Liver (tissue), 9 donors: ENCODE results near the gene PHETA2. TPM values are rescaled to one million over a fixed set of nuclear protein-coding genes. Genes with fewer than 3 reads are reported as not detected.

Experiments used
- DNase-seq: peaks from one replicate; pipeline ENCODE4 v3.0.0-alpha.2; 2017; ENCODE audit warnings: low spot score
- H3K27ac ChIP-seq, 2 donors: one replicate each; pipeline ENCODE4 v1.7.0; 2013; ENCODE audit warnings: inconsistent platforms in 2 of 2, low read length in 2 of 2, control low read depth in 1 of 2, low read depth in 1 of 2, mild to moderate bottlenecking in 1 of 2
- H3K27me3 ChIP-seq, 4 donors: one replicate each; pipeline versions ENCODE4 v1.6.1 to v1.7.0; 2013; ENCODE audit warnings: low read length in 3 of 4, inconsistent platforms in 1 of 4, mild to moderate bottlenecking in 1 of 4, moderate library complexity in 1 of 4; ENCODE audit not compliant: control insufficient read depth in 4 of 4, insufficient read depth in 4 of 4
- H3K36me3 ChIP-seq, 4 donors: one replicate each; pipeline versions ENCODE4 v1.6.1 to v1.7.0; 2013; ENCODE audit warnings: low read length in 3 of 4, mild to moderate bottlenecking in 3 of 4, low read depth in 1 of 4, moderate library complexity in 1 of 4; ENCODE audit not compliant: control insufficient read depth in 4 of 4, insufficient read depth in 3 of 4
- H3K4me1 ChIP-seq, 4 donors: one replicate each; pipeline versions ENCODE4 v1.6.1 to v1.7.0; 2013; ENCODE audit warnings: low read length in 3 of 4, mild to moderate bottlenecking in 3 of 4, moderate library complexity in 1 of 4; ENCODE audit not compliant: control insufficient read depth in 4 of 4, insufficient read depth in 4 of 4
- H3K4me3 ChIP-seq, 3 donors: one replicate each; pipeline versions ENCODE4 v1.6.1 to v1.7.0; 2013; ENCODE audit warnings: low read length in 3 of 3, control low read depth in 1 of 3, low read depth in 1 of 3, mild to moderate bottlenecking in 1 of 3
- H3K9ac ChIP-seq, 2 donors: one replicate each; pipeline ENCODE4 v1.7.0; 2013; ENCODE audit warnings: low read length in 2 of 2, mild to moderate bottlenecking in 2 of 2, moderate library complexity in 2 of 2, control low read depth in 1 of 2, low read depth in 1 of 2
- H3K9me3 ChIP-seq, 4 donors: one replicate each; pipeline versions ENCODE4 v1.6.1 to v1.7.0; 2013; ENCODE audit warnings: low read length in 3 of 4; ENCODE audit not compliant: control insufficient read depth in 4 of 4
- ATF3 ChIP-seq: IDR thresholded peaks from 2 replicates; pipeline ENCODE4 v1.6.1; 2016; ENCODE audit warnings: antibody characterized with exemption
- CTCF ChIP-seq: fragments of 150-350 bp; IDR thresholded peaks from 2 replicates; pipeline ENCODE4 v1.5.1; 2017; ENCODE audit warnings: improper control_type of control experiment, low read depth, low read length; ENCODE audit not compliant: missing input control
- EGR1 ChIP-seq, 2 donors: IDR thresholded peaks; 2 replicates each; pipeline ENCODE4 v1.6.1; 2016 to 2018; ENCODE audit warnings: antibody characterized with exemption in 2 of 2, low read depth in 2 of 2
- FOXA1 ChIP-seq: IDR thresholded peaks from 2 replicates; pipeline ENCODE4 v1.6.1; 2016; ENCODE audit warnings: antibody characterized with exemption
- FOXA2 ChIP-seq: IDR thresholded peaks from 2 replicates; pipeline ENCODE4 v1.6.1; 2016; ENCODE audit warnings: antibody characterized with exemption
- GABPA ChIP-seq, 2 donors: IDR thresholded peaks in 1 of 2; conservative IDR thresholded peaks in 1 of 2; 2 replicates each; pipeline ENCODE4 v1.6.1; 2016; ENCODE audit warnings: antibody characterized with exemption in 2 of 2, mild to moderate bottlenecking in 1 of 2, moderate library complexity in 1 of 2
- HNF4A ChIP-seq, 2 donors: conservative IDR thresholded peaks; 2 replicates each; pipeline ENCODE4 v1.6.1; 2016; ENCODE audit warnings: antibody characterized with exemption in 2 of 2, mild to moderate bottlenecking in 2 of 2
- HNF4G ChIP-seq: IDR thresholded peaks from 2 replicates; pipeline ENCODE4 v1.6.1; 2016; ENCODE audit warnings: antibody characterized with exemption
- JUND ChIP-seq, 2 donors: IDR thresholded peaks; 2 replicates each; pipeline ENCODE4 v1.6.1; 2016; ENCODE audit warnings: antibody characterized with exemption in 2 of 2
- MAX ChIP-seq: IDR thresholded peaks from 2 replicates; pipeline ENCODE4 v1.6.1; 2016; ENCODE audit warnings: antibody characterized with exemption
- NR2F2 ChIP-seq: IDR thresholded peaks from 2 replicates; pipeline ENCODE4 v1.6.1; 2016; ENCODE audit warnings: antibody characterized with exemption
- RAD21 ChIP-seq, 2 donors: IDR thresholded peaks; 2 replicates each; pipeline ENCODE4 v1.6.1; 2016; ENCODE audit warnings: antibody characterized with exemption in 2 of 2, mild to moderate bottlenecking in 2 of 2
- REST ChIP-seq: IDR thresholded peaks from 2 replicates; pipeline ENCODE4 v1.6.1; 2016; ENCODE audit warnings: antibody characterized with exemption, mild to moderate bottlenecking
- RXRA ChIP-seq, 2 donors: IDR thresholded peaks; 2 replicates each; pipeline ENCODE4 v1.6.1; 2017 to 2018; ENCODE audit warnings: antibody characterized with exemption in 2 of 2, mild to moderate bottlenecking in 1 of 2
- SP1 ChIP-seq: IDR thresholded peaks from 2 replicates; pipeline ENCODE4 v1.6.1; 2018; ENCODE audit warnings: antibody characterized with exemption, mild to moderate bottlenecking
- TAF1 ChIP-seq: conservative IDR thresholded peaks from 2 replicates; pipeline ENCODE4 v1.6.1; 2016; ENCODE audit warnings: antibody characterized with exemption, mild to moderate bottlenecking
- YY1 ChIP-seq: IDR thresholded peaks from 2 replicates; pipeline ENCODE4 v1.6.1; 2016; ENCODE audit warnings: antibody characterized with exemption, mild to moderate bottlenecking
- ZBTB33 ChIP-seq: IDR thresholded peaks from 2 replicates; pipeline ENCODE4 v1.6.1; 2016; ENCODE audit warnings: antibody characterized with exemption
- WGBS: extraction: QIAGEN DNeasy Blood & Tissue Kit; methylation state at CpG from one replicate; pipeline ENCODE4 v1.1.7; 2013; 5-methylcytosine and 5-hydroxymethylcytosine counted together
- polyA plus RNA-seq, 2 donors: library from polyadenylated mRNA; stranded (reverse) in 1 of 2; unstranded in 1 of 2; fragments of 200-250 nt in 1 of 2; fragments of >200 nt in 1 of 2; fragmentation: Nextera tagmentation in 1 of 2; extraction: Ambion mirVana in 1 of 2; gene quantifications; one replicate each; pipeline versions ENCODE4 v1.2.1 to v1.2.3, GENCODE V29; 2013 to 2015
- total RNA-seq, 2 donors: library from RNA; depleted of rRNA; stranded (reverse); fragments of >200 nt; gene quantifications; one replicate each; pipeline ENCODE4 v1.2.3, GENCODE V29; 2014
- donor health status: healthy.
- donor health status: healthy.
- donor health status: healthy.
- donor health status: healthy.
- donor health status: healthy.

The PHETA2 gene
- total and polyA plus RNA-seq, 4 donors, result 0.89 to 5.1 (median 1.5) TPM

GRCh38 chr22:42078469-42079318 is 4.6 kb downstream of the PHETA2 start (continued):
- no peak for TF ChIP-seq ATF3
- TF ChIP-seq JUND (IDR thresholded peaks at IDR 0.05), result no peak
- TF ChIP-seq MAX, result no peak
- TF ChIP-seq GABPA (IDR thresholded peaks at IDR 0.05 in 1 of 2, conservative IDR thresholded peaks at IDR 0.05 in 1 of 2), result peak in 1 of 2 donors; percentile 49

GRCh38 chr22:42079319-42080251 is 5.5 kb downstream of the PHETA2 start, which contains the start of gene SMDT1:
TSS of gene SMDT1 (plus strand) at chr22:42079700. CDS start at chr22:42079769, 69 bp downstream.
- Histone ChIP-seq H3K9me3 (peaks cover 0 to 2% (median 0%) of the 10 kb centered on the region in 4 donors), H3K4me1 (peaks cover 4 to 21% (median 13%) of the 10 kb centered on the region in 4 donors), H3K36me3 (peaks cover under 1 to 9% (median 3%) of the 10 kb centered on the region in 4 donors), H3K27ac (peak within 1 kb of the TSS; percentile 93 to 95), H3K4me3 (peak within 1 kb of the TSS; percentile 62 to 94 (median 80)), H3K27me3 (no peaks in the 10 kb centered on the region), H3K9ac (peak within 1 kb of the TSS; percentile 69 to 97)
- TF ChIP-seq YY1 (peak; percentile 99), SP1 (peak; percentile 89), EGR1 (IDR thresholded peaks at IDR 0.05; ENCODE audit: low read depth in 2 of 2) (peak in 1 of 2 donors; percentile 6), FOXA1 (no peak), RAD21 (IDR thresholded peaks at IDR 0.05) (no peak), NR2F2 (peak; percentile 49), HNF4G (no peak), MAX (peak; percentile 17), CTCF (no peak), ATF3 (no peak), FOXA2 (no peak), TAF1 (peak; percentile 73), GABPA (IDR thresholded peaks at IDR 0.05 in 1 of 2, conservative IDR thresholded peaks at IDR 0.05 in 1 of 2) (no peak), JUND (IDR thresholded peaks at IDR 0.05) (peak; percentile 12 to 24), REST (peak; percentile 66), RXRA (IDR thresholded peaks at IDR 0.05) (peak; percentile 26 to 35), ZBTB33 (peak; percentile 99), HNF4A (conservative IDR thresholded peaks at IDR 0.05) (no peak)
- DNase-seq, result peak; percentile 96
- under 1% methylated on average over 71 of the region's 71 CpGs for WGBS
